Uterus (tissue), 4 donors: ENCODE data around the gene TBC1D21. TPM values are rescaled to one million over a fixed set of nuclear protein-coding genes. Genes with fewer than 3 reads are reported as not detected.

Experiments
- DNase-seq, 2 donors: peaks; one replicate each; pipeline ENCODE4 v3.0.0-alpha.2; 2019 to 2020
- H3K27ac ChIP-seq, 2 donors: fragments of 200-600 bp; sonication (generic); 1 replicate in 1 of 2; 2 replicates in 1 of 2; pipeline ENCODE4 v1.5.1; 2016 to 2018
- H3K27me3 ChIP-seq, 2 donors: fragments of 200-600 bp; sonication (generic); one replicate each; pipeline ENCODE4 v1.5.1; 2018 to 2019; ENCODE audit warnings: control low read depth in 1 of 2
- H3K36me3 ChIP-seq, 2 donors: fragments of 200-600 bp; sonication (generic); one replicate each; pipeline ENCODE4 v1.5.1; 2019; ENCODE audit warnings: control low read depth in 1 of 2
- H3K4me1 ChIP-seq, 2 donors: fragments of 200-600 bp; sonication (generic); one replicate each; pipeline ENCODE4 v1.5.1; 2018 to 2019; ENCODE audit warnings: control low read depth in 1 of 2
- H3K4me3 ChIP-seq, 2 donors: fragments of 200-600 bp; sonication (generic); 1 replicate in 1 of 2; 2 replicates in 1 of 2; pipeline ENCODE4 v1.5.1; 2018 to 2019; ENCODE audit warnings: mild to moderate bottlenecking in 1 of 2
- H3K9me3 ChIP-seq, 2 donors: fragments of 200-600 bp; sonication (generic); one replicate each; pipeline ENCODE4 v1.5.1; 2019; ENCODE audit warnings: control low read depth in 1 of 2
- CTCF ChIP-seq, 4 experiments: fragments of 200-600 bp in 2 of 4; fragments of 450-650 bp in 2 of 4; sonication (generic) in 2 of 4; IDR thresholded peaks; one replicate each; pipeline ENCODE4 v1.5.1; 2016 to 2019; ENCODE audit warnings: antibody characterized with exemption in 4 of 4, mild to moderate bottlenecking in 2 of 4, moderate library complexity in 1 of 4
- POLR2A ChIP-seq, 2 donors: fragments of 450-650 bp; IDR thresholded peaks; one replicate each; pipeline ENCODE4 v1.6.1; 2016; ENCODE audit warnings: antibody characterized with exemption in 2 of 2, mild to moderate bottlenecking in 1 of 2, moderate library complexity in 1 of 2
- intact Hi-C: fragments of 100-400 bp; cut with DNase I; formaldehyde crosslinking; loops from one replicate; pipeline ENCODE4 v1.15.1; 2023; ENCODE audit warnings: low total_unique reads
- total RNA-seq, 4 donors: library from RNA; depleted of rRNA in 3 of 4; stranded (reverse); fragments of >200 nt in 3 of 4; gene quantifications; one replicate each; pipeline versions ENCODE4 v1.1.0 to v1.2.4, GENCODE V29; 2014 to 2023
- donor health status: DM: yes; HTN: yes; CAD: no.

Gene TBC1D21
- total RNA-seq, 4 donors from 2014 or later: not detected

GRCh38 chr15:73866481-73866880 is 6.9 kb upstream of the TBC1D21 start:
- Histone ChIP-seq H3K4me1 (no peaks in the 10 kb centered on the region), H3K27me3 (no peaks in the 10 kb centered on the region), H3K9me3 (no peaks in the 10 kb centered on the region), H3K36me3 (no peaks in the 10 kb centered on the region), H3K4me3 (no peak overlapping the region), H3K27ac (no peak overlapping the region)
- TF ChIP-seq POLR2A (IDR thresholded peaks at IDR 0.05): no peak
- no peak for TF ChIP-seq CTCF (IDR thresholded peaks at IDR 0.05)
- no peak for DNase-seq
- intact Hi-C loops: no loop called here

- Histone ChIP-seq H3K27me3 (no peaks in the 10 kb centered on the region), H3K4me1 (no peaks in the 10 kb centered on the region), H3K36me3 (no peaks in the 10 kb centered on the region), H3K4me3 (no peak overlapping the region), H3K9me3 (no peaks in the 10 kb centered on the region), H3K27ac (no peak overlapping the region)
- intact Hi-C loops: no loop called here
- TF ChIP-seq CTCF (IDR thresholded peaks at IDR 0.05) (no peak), POLR2A (IDR thresholded peaks at IDR 0.05) (no peak)
- DNase-seq: no peak
Measured at GRCh38 chr15:73866881-73867410, 6.4 kb upstream of the TBC1D21 start.

GRCh38 chr15:73867426-73867825 is 5.9 kb upstream of the TBC1D21 start:
- Histone ChIP-seq H3K9me3 (no peaks in the 10 kb centered on the region), H3K27ac (no peak overlapping the region), H3K4me1 (no peaks in the 10 kb centered on the region), H3K27me3 (no peaks in the 10 kb centered on the region), H3K36me3 (no peaks in the 10 kb centered on the region), H3K4me3 (no peak overlapping the region)
- DNase-seq: no peak
- TF ChIP-seq CTCF (IDR thresholded peaks at IDR 0.05): no peak
- TF ChIP-seq POLR2A (IDR thresholded peaks at IDR 0.05): no peak
- intact Hi-C loops: no loop called here

- Histone ChIP-seq H3K9me3 (no peaks in the 10 kb centered on the region), H3K27me3 (no peaks in the 10 kb centered on the region), H3K4me3 (no peak overlapping the region), H3K4me1 (no peaks in the 10 kb centered on the region), H3K27ac (no peak overlapping the region), H3K36me3 (no peaks in the 10 kb centered on the region)
- DNase-seq: no peak
- no peak for TF ChIP-seq CTCF (IDR thresholded peaks at IDR 0.05)
- intact Hi-C loops: no loop called here
Measured at GRCh38 chr15:73867956-73868355, 5.4 kb upstream of the TBC1D21 start.

- no peaks in the 10 kb centered on the region for H3K36me3 ChIP-seq
- H3K4me1 ChIP-seq: no peaks in the 10 kb centered on the region
- no peak for DNase-seq
- H3K4me3 ChIP-seq: no peak overlapping the region
- TF ChIP-seq POLR2A (IDR thresholded peaks at IDR 0.05) (no peak), CTCF (IDR thresholded peaks at IDR 0.05) (no peak)
- no peaks in the 10 kb centered on the region for H3K27me3 ChIP-seq
- no peak overlapping the region for H3K27ac ChIP-seq
- intact Hi-C loops: no loop called here
- no peaks in the 10 kb centered on the region for H3K9me3 ChIP-seq
Measured at GRCh38 chr15:73869216-73869995, 4.0 kb upstream of the TBC1D21 start.
